ENCODE data around the gene PQBP1.

DNA sequence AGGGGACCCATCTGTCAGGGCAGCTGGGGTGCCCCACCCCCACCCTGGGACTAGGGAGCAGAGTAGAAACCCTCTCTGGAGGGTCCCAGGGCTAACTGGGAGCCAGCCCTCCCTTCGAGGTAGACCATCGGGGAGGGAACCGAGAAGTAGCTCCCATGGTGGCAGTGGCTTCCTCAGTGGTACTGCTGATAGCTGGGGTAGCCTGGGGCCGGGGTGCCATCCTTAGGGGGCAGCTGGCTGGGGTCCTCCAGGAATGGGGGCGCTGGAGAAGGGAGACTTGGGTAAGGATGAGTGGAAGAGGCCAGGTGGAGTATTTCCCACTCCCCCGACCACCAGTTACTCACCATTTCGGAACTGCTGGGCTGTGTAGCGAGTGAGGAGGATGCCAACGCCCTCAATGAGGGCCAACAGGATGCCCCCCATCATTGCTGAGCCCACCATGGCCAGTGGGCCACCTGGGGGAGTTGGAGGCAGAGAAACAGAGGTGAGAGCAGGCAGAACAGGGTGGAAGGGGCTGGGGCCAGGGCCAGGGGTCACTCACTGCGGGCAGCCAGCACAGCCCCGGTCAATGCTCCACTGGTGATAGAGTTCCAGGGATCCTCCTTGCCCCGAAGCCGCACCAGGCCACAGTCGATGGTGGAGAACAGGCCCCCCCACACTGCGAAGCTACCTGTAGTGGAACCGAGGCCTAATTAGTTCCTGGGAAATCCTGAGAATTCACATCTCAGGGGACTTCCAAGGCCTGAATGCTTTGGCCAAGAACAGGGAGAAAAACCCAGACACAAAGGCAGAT lies 4.0 kb upstream of the PQBP1 start:
- TF ChIP-seq, protein P1, sequence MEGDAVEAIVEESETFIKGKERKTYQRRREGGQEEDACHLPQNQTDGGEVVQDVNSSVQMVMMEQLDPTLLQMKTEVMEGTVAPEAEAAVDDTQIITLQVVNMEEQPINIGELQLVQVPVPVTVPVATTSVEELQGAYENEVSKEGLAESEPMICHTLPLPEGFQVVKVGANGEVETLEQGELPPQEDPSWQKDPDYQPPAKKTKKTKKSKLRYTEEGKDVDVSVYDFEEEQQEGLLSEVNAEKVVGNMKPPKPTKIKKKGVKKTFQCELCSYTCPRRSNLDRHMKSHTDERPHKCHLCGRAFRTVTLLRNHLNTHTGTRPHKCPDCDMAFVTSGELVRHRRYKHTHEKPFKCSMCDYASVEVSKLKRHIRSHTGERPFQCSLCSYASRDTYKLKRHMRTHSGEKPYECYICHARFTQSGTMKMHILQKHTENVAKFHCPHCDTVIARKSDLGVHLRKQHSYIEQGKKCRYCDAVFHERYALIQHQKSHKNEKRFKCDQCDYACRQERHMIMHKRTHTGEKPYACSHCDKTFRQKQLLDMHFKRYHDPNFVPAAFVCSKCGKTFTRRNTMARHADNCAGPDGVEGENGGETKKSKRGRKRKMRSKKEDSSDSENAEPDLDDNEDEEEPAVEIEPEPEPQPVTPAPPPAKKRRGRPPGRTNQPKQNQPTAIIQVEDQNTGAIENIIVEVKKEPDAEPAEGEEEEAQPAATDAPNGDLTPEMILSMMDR (IDR thresholded peaks at IDR 0.05): no peak
- no peak for TF ChIP-seq POLR2AphosphoS5 (IDR thresholded peaks at IDR 0.05)

Measured in prostate gland (tissue), 2 donors.